H1 (cell line): Measurements from ENCODE around the gene CNFN. TPM values are rescaled to one million over a fixed set of nuclear protein-coding genes. Genes with fewer than 3 reads are reported as not detected.

Source experiments
- ASH2L ChIP-seq: fragments of 200-600, 300-600 bp; sonication (generic); IDR thresholded peaks from one replicate; pipeline ENCODE4 v1.7.1; 2017; ENCODE audit warnings: low read length
- BACH1 ChIP-seq: IDR thresholded peaks from 2 replicates; pipeline ENCODE4 v1.6.1; 2012; ENCODE audit warnings: low read length, improper control_type of control experiment
- BCL11A ChIP-seq, 2 experiments: IDR thresholded peaks; one replicate each; pipeline ENCODE4 v1.6.1; 2011; ENCODE audit warnings: low read depth in 2 of 2, low read length in 2 of 2, mild to moderate bottlenecking in 2 of 2
- BRCA1 ChIP-seq: IDR thresholded peaks from 2 replicates; pipeline ENCODE4 v1.6.1; 2012; ENCODE audit warnings: low read depth, low read length, improper control_type of control experiment
- CREB1 ChIP-seq: IDR thresholded peaks from 2 replicates; pipeline ENCODE4 v1.6.1; 2012; ENCODE audit warnings: inconsistent platforms
- EGR1 ChIP-seq: IDR thresholded peaks from 2 replicates; pipeline ENCODE4 v1.6.1; 2011; ENCODE audit warnings: low read depth, low read length, borderline replicate concordance
- EP300 ChIP-seq, 2 experiments: IDR thresholded peaks; 1 replicate in 1 of 2; 2 replicates in 1 of 2; pipeline ENCODE4 v1.6.1; 2011 to 2012; ENCODE audit warnings: low read depth in 2 of 2, low read length in 2 of 2, mild to moderate bottlenecking in 2 of 2, borderline replicate concordance in 1 of 2, inconsistent platforms in 1 of 2, moderate library complexity in 1 of 2
- GABPA ChIP-seq: IDR thresholded peaks from 2 replicates; pipeline ENCODE4 v1.6.1; 2011; ENCODE audit warnings: mild to moderate bottlenecking, low read length, moderate library complexity, borderline replicate concordance; ENCODE audit not compliant: insufficient read depth
- GTF2F1 ChIP-seq: IDR thresholded peaks from 2 replicates; pipeline ENCODE4 v1.6.1; 2012; ENCODE audit warnings: low read depth, low read length, improper control_type of control experiment, borderline replicate concordance
- KDM4A ChIP-seq: IDR thresholded peaks from one replicate; pipeline ENCODE4 v1.7.1; 2012; ENCODE audit warnings: low read depth, mild to moderate bottlenecking, moderate library complexity, low read length, inconsistent platforms; ENCODE audit not compliant: severe bottlenecking
- NRF1 ChIP-seq: IDR thresholded peaks from 2 replicates; pipeline ENCODE4 v1.6.1; 2011; ENCODE audit warnings: mild to moderate bottlenecking, low read depth, low read length, improper control_type of control experiment
- SP1 ChIP-seq: IDR thresholded peaks from 2 replicates; pipeline ENCODE4 v1.6.1; 2011; ENCODE audit warnings: low read depth, low read length
- SP4 ChIP-seq: IDR thresholded peaks from 2 replicates; pipeline ENCODE4 v1.6.1; 2012; ENCODE audit warnings: low read length, inconsistent platforms
- TAF1 ChIP-seq: IDR thresholded peaks from 2 replicates; pipeline ENCODE4 v1.6.1; 2011; ENCODE audit warnings: mild to moderate bottlenecking, low read depth, low read length
- YY1 ChIP-seq: IDR thresholded peaks from 2 replicates; pipeline ENCODE4 v1.6.1; 2011; ENCODE audit warnings: low read depth, mild to moderate bottlenecking, low read length
- polyA plus RNA-seq, 7 experiments: library from polyadenylated mRNA; depleted of rRNA in 3 of 7; stranded (reverse) in 5 of 7; unstranded in 2 of 7; fragments of >200 nt in 5 of 7; fragments of 200-250 nt in 2 of 7; gene quantifications; 1 replicate in 5 of 7; 2 replicates in 1 of 7; 4 replicates in 1 of 7; pipeline versions ENCODE4 v1.2.1 to v1.2.3, GENCODE V29; 2011 to 2013; ENCODE audit warnings: missing spikeins in 2 of 7, mixed read lengths in 2 of 7
- total RNA-seq: library from RNA; stranded (reverse); fragmentation: NEBNext Ultra II Directional; extraction: Animal tissue kit (Norgen Biotek cat#: 25700); gene quantifications from 2 replicates; pipeline ENCODE4 v1.2.1, GENCODE V29; 2021
- TF ChIP-seq, protein P1 (sequence below): IDR thresholded peaks from 2 replicates; pipeline ENCODE4 v1.6.1; 2012; ENCODE audit warnings: inconsistent platforms
- TF ChIP-seq, protein P2 (sequence below), 3 experiments: IDR thresholded peaks; 1 replicate in 2 of 3; 2 replicates in 1 of 3; pipeline versions ENCODE4 v1.5.1 to v1.6.1; 2011; ENCODE audit warnings: low read length in 3 of 3, mild to moderate bottlenecking in 3 of 3, inconsistent platforms in 2 of 3, low read depth in 1 of 3, moderate library complexity in 1 of 3; ENCODE audit not compliant: insufficient read depth in 1 of 3; ENCODE audit errors: control extremely low read depth in 1 of 3
- TF ChIP-seq, protein P3 (sequence below): IDR thresholded peaks from 2 replicates; pipeline ENCODE4 v1.6.1; 2012; ENCODE audit warnings: low read length, inconsistent platforms

The CNFN gene
- total and polyA plus RNA-seq, 2 of the 8 experiments (the other 6 are each of a cell fraction or from before 2014, with no cell fraction given): 8.9 to 31.5 TPM

DNA sequence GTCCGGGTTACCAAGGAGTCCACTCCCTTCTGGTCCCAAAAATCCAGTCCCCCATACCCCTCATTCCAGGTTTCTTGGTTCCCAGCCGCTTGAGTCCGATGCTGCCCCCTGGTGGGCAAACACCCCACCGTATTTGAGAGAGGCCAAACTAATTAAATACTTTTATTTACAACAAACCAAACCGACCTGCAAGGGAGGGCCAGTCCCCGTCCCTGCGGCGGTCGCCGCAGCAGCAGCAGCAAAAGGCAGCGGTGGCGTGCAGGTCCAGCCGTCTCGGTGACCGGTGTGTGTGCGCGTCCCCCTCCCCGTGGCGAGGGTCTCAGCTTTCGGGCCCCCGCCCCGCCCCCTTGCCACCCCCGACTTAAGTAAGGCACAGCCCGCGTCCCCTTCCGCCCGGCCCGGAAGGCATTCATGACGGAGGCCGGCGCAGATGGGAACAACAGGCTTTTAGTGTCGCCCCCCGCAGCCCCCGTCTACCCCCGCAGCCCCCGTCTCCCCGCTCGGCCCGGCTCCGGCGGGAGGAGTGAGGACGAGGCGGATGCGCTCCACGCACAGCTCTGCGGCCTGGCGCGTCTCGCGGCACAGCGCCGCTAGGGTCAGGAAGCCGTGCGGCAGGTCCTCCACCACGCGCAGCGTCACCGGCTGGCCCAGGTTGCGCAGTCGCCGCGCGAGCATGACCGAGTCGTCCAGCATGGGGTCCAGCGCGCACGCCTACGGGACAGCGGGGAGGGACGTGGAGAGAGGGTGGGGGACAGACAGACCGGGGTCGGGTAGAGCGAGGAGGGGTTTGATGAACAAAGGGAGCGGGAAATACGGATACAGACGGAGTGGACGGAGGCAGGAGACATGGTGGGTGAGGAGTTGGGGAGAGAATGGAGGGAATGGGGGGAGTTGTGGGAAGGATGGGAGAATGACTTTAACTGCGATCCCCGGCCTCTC, 11.5 kb upstream of the CNFN start (continued):
- TF ChIP-seq, protein P1, sequence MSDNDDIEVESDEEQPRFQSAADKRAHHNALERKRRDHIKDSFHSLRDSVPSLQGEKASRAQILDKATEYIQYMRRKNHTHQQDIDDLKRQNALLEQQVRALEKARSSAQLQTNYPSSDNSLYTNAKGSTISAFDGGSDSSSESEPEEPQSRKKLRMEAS: peak; percentile 81
- TF ChIP-seq, protein P2, sequence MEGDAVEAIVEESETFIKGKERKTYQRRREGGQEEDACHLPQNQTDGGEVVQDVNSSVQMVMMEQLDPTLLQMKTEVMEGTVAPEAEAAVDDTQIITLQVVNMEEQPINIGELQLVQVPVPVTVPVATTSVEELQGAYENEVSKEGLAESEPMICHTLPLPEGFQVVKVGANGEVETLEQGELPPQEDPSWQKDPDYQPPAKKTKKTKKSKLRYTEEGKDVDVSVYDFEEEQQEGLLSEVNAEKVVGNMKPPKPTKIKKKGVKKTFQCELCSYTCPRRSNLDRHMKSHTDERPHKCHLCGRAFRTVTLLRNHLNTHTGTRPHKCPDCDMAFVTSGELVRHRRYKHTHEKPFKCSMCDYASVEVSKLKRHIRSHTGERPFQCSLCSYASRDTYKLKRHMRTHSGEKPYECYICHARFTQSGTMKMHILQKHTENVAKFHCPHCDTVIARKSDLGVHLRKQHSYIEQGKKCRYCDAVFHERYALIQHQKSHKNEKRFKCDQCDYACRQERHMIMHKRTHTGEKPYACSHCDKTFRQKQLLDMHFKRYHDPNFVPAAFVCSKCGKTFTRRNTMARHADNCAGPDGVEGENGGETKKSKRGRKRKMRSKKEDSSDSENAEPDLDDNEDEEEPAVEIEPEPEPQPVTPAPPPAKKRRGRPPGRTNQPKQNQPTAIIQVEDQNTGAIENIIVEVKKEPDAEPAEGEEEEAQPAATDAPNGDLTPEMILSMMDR (IDR thresholded peaks at IDR 0.05; ENCODE audit: control extremely low read depth in 1 of 3, insufficient read depth in 1 of 3, low read depth in 1 of 3, low read length in 3 of 3): peak; percentile 61 to 83 (median 79)
- peak; percentile 33; the same call in 1 of the 2 replicates for TF ChIP-seq NRF1
- TF ChIP-seq EGR1: 0 out of 2 replicates have a peak, but pooled peaks have one; percentile 35
- peak; percentile 59 for TF ChIP-seq BACH1
- TF ChIP-seq BRCA1: no peak
- peak; percentile 70; the same call in 1 of the 2 replicates for TF ChIP-seq SP4
- TF ChIP-seq ASH2L: peak; percentile 71
- TF ChIP-seq TAF1: peak; percentile 25; the same call in 1 of the 2 replicates
- TF ChIP-seq KDM4A: peak; percentile 41
- TF ChIP-seq GABPA: peak; percentile 49; the same call in 1 of the 2 replicates
- peak; percentile 40 for TF ChIP-seq CREB1
- TF ChIP-seq, protein P3, sequence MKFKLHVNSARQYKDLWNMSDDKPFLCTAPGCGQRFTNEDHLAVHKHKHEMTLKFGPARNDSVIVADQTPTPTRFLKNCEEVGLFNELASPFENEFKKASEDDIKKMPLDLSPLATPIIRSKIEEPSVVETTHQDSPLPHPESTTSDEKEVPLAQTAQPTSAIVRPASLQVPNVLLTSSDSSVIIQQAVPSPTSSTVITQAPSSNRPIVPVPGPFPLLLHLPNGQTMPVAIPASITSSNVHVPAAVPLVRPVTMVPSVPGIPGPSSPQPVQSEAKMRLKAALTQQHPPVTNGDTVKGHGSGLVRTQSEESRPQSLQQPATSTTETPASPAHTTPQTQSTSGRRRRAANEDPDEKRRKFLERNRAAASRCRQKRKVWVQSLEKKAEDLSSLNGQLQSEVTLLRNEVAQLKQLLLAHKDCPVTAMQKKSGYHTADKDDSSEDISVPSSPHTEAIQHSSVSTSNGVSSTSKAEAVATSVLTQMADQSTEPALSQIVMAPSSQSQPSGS: 0 out of 2 replicates have a peak, but pooled peaks have one; percentile 51
- peak; percentile 22; the same call in 1 of the 2 replicates for TF ChIP-seq GTF2F1
- peak; percentile 60; the same call in 1 of the 2 replicates for TF ChIP-seq YY1
- TF ChIP-seq BCL11A (IDR thresholded peaks at IDR 0.05; ENCODE audit: low read depth in 2 of 2, low read length in 2 of 2): no peak
- TF ChIP-seq EP300 (IDR thresholded peaks at IDR 0.05; ENCODE audit: borderline replicate concordance in 1 of 2, low read depth in 2 of 2, low read length in 2 of 2): peak in 1 of 2 experiments; percentile 59; a peak in 1 of 3 replicates
- TF ChIP-seq SP1: peak; percentile 93
